Heart left ventricle (tissue), 16 donors: ENCODE measurements around the gene ZNF627. TPM values are rescaled to one million over a fixed set of nuclear protein-coding genes. Genes with fewer than 3 reads are reported as not detected.
"Not testable (repeated sequence)": the region's sequence is repeated elsewhere in the genome, so short reads cannot be mapped to it uniquely, and the experiment has no call there.

Experiments used
- ATAC-seq, 4 donors: fragments of 200-7000 bp; cut with Tn5 transposase; one replicate each; pipeline ENCODE4 v1.9.1; 2020 to 2022; ENCODE audit warnings: moderate library complexity in 4 of 4, mild to moderate bottlenecking in 3 of 4, moderate number of reproducible peaks in 1 of 4
- DNase-seq, 5 donors: peaks; one replicate each; pipeline ENCODE4 v3.0.0-alpha.2; 2020
- H3K27ac ChIP-seq, 12 donors: fragments of 200-600 bp; sonication (generic) in 4 of 12; one replicate each; pipeline versions ENCODE4 v1.5.0 to v1.8.0; 2016 to 2022; ENCODE audit warnings: mild to moderate bottlenecking in 2 of 12
- H3K27me3 ChIP-seq, 9 donors: fragments of 200-600 bp; sonication (generic) in 2 of 9; one replicate each; pipeline versions ENCODE4 v1.5.1 to v1.8.0; 2016 to 2022; ENCODE audit warnings: mild to moderate bottlenecking in 3 of 9
- H3K36me3 ChIP-seq, 9 donors: fragments of 200-600 bp; sonication (generic) in 2 of 9; one replicate each; pipeline versions ENCODE4 v1.5.0 to v1.8.0; 2018 to 2022; ENCODE audit warnings: mild to moderate bottlenecking in 2 of 9
- H3K4me1 ChIP-seq, 12 donors: fragments of 200-600 bp; sonication (generic) in 4 of 12; one replicate each; pipeline versions ENCODE4 v1.5.0 to v1.8.0; 2016 to 2022; ENCODE audit warnings: mild to moderate bottlenecking in 3 of 12
- H3K4me3 ChIP-seq, 12 donors: fragments of 200-600 bp; sonication (generic) in 4 of 12; one replicate each; pipeline versions ENCODE4 v1.5.0 to v1.8.0; 2017 to 2022; ENCODE audit warnings: mild to moderate bottlenecking in 9 of 12, moderate library complexity in 4 of 12
- H3K9me3 ChIP-seq, 12 donors: fragments of 200-600 bp; sonication (generic) in 4 of 12; one replicate each; pipeline versions ENCODE4 v1.5.0 to v1.8.0; 2016 to 2022; ENCODE audit warnings: mild to moderate bottlenecking in 1 of 12
- POLR2A ChIP-seq, 2 donors: fragments of 450-650 bp; IDR thresholded peaks; one replicate each; pipeline ENCODE4 v1.6.1; 2017; ENCODE audit warnings: antibody characterized with exemption in 2 of 2, mild to moderate bottlenecking in 2 of 2, moderate library complexity in 2 of 2
- WGBS, 4 donors: extraction: QIAGEN DNeasy Blood & Tissue Kit in 2 of 4; methylation state at CpG; one replicate each; pipeline versions ENCODE4 v1.1.5 to v1.1.7; 2013 to 2018; 5-methylcytosine and 5-hydroxymethylcytosine counted together
- intact Hi-C, 10 donors: fragments of 100-400 bp; cut with DNase I; formaldehyde crosslinking; loops; one replicate each; pipeline versions ENCODE4 v1.11.1 to v1.14.2; 2022
- polyA plus RNA-seq, 2 donors: library from polyadenylated mRNA; stranded (reverse); fragments of 200-250 nt; gene quantifications; one replicate each; pipeline ENCODE4 v1.2.3, GENCODE V29; 2013
- total RNA-seq, 9 donors: library from RNA; depleted of rRNA in 2 of 9; stranded (reverse); fragments of >200 nt in 2 of 9; fragmentation: NEBNext Ultra II Directional in 3 of 9; extraction: Animal tissue kit (Norgen Biotek cat#: 25700) in 3 of 9; gene quantifications; one replicate each; pipeline versions ENCODE4 v1.1.0 to v1.2.4, GENCODE V29; 2016 to 2023
- TF ChIP-seq, protein P1 (sequence below), 12 donors: fragments of 200-600 bp; sonication (generic) in 4 of 12; IDR thresholded peaks; one replicate each; pipeline versions ENCODE4 v1.5.0 to v1.8.0; 2018 to 2022; ENCODE audit warnings: antibody characterized with exemption in 12 of 12, mild to moderate bottlenecking in 5 of 12
- donor health status: ischemic (EF 13 %, LVEDD 7.1; RV severe dilation, severe dysfunction).
- donor health status: healthy with polysubstance abuse.
- donor health status: DM: no; HTN: yes; CAD: no.
- donor health status: DM: no; HTN: no; CAD: no.
- donor health status: ischemic (EF 25% LVEDD 6.9; RV normal size, moderate dysfunction).
- donor health status: ischemic (EF 25% LVEDD 5.7; RV mildly dilated, moderate dysfunction).
- donor health status: healthy.
- donor health status: DM: yes; HTN: yes; CAD: no.
- donor health status: ischemic (EF 35%, LVEDD 5.7; RV mildly dilated, moderate dysfunction).
- donor health status: nonischemic (EF 11% LVEDD 7.7; RV severe dilation, severe dysfunction).
- donor health status: DM: yes; HTN: yes; CAD: no.
- donor health status: PGD.
- donor health status: ischemic (EF 29% LVEDD 5.4; RV normal size, mild dysfunction).
- donor health status: nonischemic (EF 23%, LVEDD 6.1; RV moderate dilation, normal function).

The ZNF627 gene
- total and polyA plus RNA-seq, 11 donors: 2.5 to 9.2 (median 5.5) TPM

DNA sequence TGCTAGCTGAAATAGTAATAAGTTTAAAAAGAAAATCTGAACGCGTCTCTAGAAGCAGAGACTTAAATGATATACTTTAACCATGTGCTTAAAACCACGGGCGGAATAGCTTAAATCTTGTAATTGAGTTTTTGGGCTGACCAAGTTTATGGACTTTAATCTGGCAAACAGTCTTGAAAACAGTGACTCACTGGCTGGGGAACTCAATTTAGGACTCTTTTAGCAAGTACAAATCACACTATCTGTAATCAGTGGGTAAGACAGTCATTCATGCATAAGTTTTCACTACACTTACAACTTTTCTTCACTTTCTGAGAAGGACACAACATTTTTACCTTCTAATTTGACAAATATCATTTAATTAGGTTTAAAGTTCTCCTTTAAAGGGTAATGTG lies 26.8 kb downstream of the ZNF627 start:
- ATAC-seq (peak in 1 of 4 donors; percentile 67), DNase-seq (no peak)
- intact Hi-C loops: no loop called here
- Histone ChIP-seq H3K27ac (peak overlapping the region in 3 of 12 donors; percentile 20 to 38 (median 35)), H3K4me1 (peaks cover 0 to 17% (median 7%) of the 10 kb centered on the region in 12 donors), H3K27me3 (peaks cover 0 to 12% (median 0%) of the 10 kb centered on the region in 9 donors), H3K36me3 (peaks cover 0 to 26% (median 20%) of the 10 kb centered on the region in 9 donors), H3K9me3 (no peaks in the 10 kb centered on the region), H3K4me3 (peak overlapping the region in 9 of 12 donors; percentile 8 to 54 (median 45))
- no peak for TF ChIP-seq POLR2A (IDR thresholded peaks at IDR 0.05)
- TF ChIP-seq, protein P1, sequence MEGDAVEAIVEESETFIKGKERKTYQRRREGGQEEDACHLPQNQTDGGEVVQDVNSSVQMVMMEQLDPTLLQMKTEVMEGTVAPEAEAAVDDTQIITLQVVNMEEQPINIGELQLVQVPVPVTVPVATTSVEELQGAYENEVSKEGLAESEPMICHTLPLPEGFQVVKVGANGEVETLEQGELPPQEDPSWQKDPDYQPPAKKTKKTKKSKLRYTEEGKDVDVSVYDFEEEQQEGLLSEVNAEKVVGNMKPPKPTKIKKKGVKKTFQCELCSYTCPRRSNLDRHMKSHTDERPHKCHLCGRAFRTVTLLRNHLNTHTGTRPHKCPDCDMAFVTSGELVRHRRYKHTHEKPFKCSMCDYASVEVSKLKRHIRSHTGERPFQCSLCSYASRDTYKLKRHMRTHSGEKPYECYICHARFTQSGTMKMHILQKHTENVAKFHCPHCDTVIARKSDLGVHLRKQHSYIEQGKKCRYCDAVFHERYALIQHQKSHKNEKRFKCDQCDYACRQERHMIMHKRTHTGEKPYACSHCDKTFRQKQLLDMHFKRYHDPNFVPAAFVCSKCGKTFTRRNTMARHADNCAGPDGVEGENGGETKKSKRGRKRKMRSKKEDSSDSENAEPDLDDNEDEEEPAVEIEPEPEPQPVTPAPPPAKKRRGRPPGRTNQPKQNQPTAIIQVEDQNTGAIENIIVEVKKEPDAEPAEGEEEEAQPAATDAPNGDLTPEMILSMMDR (IDR thresholded peaks at IDR 0.05): no peak
- 59 to 71% (median 67%) methylated on average over 4 of the region's 4 CpGs for WGBS, 4 donors

DNA sequence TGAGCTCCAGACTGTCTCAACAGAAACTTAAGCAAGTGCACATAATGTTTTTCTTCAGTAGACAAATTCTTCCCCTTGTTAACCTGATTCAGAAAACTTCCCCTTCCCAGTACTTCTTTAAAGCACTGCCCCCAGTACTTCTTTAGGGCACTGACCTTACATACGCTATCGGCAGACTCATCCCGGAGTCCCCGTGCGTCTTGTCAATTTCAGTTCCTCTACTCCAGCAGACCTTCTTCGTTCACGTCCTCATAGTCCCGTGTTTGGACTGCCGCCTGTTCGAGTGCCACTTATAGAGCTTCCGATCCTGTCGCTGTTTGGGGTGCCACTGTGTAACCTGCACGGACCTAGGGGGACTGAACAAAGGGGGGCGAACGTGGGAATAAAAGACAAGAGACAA lies 29.0 kb downstream of the ZNF627 start:
- 73 to 82% (median 79%) methylated on average over 15 of the region's 15 CpGs for WGBS, 4 donors
- Histone ChIP-seq H3K27me3 (peaks cover 0 to 12% (median 0%) of the 10 kb centered on the region in 9 donors), H3K27ac (no peak overlapping the region), H3K36me3 (peaks cover 0 to 4% (median 0%) of the 10 kb centered on the region in 9 donors), H3K4me3 (no peak overlapping the region), H3K9me3 (no peaks in the 10 kb centered on the region), H3K4me1 (peaks cover 0 to 17% (median 7%) of the 10 kb centered on the region in 12 donors)
- ATAC-seq (no peak), DNase-seq (no peak)
- intact Hi-C loops: no loop called here
- TF ChIP-seq, protein P1 (IDR thresholded peaks at IDR 0.05): no peak
- TF ChIP-seq POLR2A (IDR thresholded peaks at IDR 0.05): no peak

DNA sequence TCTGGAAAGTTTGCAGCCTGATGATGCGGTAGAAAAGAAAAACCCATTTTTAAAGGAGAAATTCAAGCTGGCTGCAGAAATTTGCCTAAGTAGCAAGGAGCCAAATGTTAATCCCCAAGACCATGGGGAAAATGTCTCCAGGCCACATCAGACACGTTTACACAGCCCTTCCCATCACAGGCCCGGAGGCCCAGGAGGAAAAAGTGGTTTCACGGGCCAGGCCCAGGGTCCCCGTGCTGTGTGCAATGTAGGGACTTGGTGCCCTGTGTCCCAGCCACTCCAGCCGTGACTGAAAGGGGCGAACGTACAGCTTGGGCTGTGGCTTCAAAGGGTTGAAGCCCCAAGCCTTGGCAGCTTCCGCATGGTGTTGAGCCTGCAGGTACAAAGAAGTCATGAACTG lies 35.9 kb downstream of the ZNF627 start:
- H3K36me3 ChIP-seq: no peaks in the 10 kb centered on the region
- 82 to 89% (median 84%) methylated on average over 9 of the region's 9 CpGs for WGBS, 4 donors
- TF ChIP-seq, protein P1 (IDR thresholded peaks at IDR 0.05): no peak
- no peak for TF ChIP-seq POLR2A (IDR thresholded peaks at IDR 0.05)
- intact Hi-C loops: no loop called here
- H3K4me1 ChIP-seq: no peaks in the 10 kb centered on the region
- H3K9me3 ChIP-seq: peaks cover 0 to 4% (median 0%) of the 10 kb centered on the region in 12 donors
- no peak for ATAC-seq
- H3K27ac ChIP-seq: no peak overlapping the region
- H3K4me3 ChIP-seq: no peak overlapping the region
- no peak for DNase-seq
- H3K27me3 ChIP-seq: no peaks in the 10 kb centered on the region

DNA sequence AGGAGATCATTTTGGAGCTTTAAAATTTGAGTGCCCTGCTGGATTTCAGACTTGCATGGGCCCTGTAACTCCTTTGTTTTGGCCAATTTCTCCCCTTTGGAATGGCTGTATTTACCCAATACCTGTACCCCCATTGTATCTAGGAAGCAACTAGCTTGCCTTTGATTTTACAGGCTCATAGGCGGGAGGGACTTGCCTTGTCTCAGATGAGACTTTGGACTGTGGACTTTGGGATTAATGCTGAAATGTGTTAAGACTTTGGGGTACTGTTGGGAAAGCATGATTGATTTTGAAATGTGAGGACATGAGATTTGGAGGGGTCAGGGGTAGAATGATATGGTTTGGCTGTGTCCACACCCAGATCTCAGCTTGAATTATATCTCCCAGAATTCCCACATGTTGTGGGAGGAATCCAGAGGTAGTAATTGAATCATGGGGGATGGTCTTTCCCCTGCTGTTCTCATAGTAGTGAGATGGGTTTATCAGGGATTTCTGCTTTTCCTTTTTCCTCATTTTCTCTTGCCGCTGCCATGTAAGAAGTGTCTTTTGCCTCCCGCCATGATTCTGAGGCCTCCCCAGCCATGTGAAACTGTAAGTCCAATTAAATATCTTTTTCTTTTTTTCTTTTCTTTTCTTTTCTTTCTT lies 36.9 kb downstream of the ZNF627 start:
- H3K27me3 ChIP-seq, intact Hi-C loops, H3K36me3 ChIP-seq, ATAC-seq, H3K9me3 ChIP-seq, H3K4me3 ChIP-seq, DNase-seq, H3K27ac ChIP-seq, H3K4me1 ChIP-seq: not testable (repeated sequence)
- 89 to 95% (median 95%) methylated on average over 3 of the region's 3 CpGs for WGBS, 4 donors

DNA sequence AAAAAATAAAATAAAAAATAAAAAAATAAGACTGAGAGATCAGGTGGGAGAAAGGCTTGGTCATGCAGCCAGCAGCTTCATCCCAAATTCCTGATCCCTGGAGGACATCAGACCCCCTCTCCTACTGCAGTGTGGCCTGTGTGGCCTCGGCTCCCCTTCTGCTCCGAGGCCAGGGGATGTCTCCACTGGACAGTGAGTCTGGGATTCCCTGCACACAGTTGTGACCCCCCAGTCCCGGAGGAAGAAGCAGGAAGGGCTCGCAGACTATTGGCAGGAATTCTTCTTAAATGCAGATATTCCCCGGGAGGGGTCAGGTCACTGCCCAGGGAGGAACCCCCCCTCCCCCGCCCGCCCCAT lies 41.9 kb downstream of the ZNF627 start:
- Histone ChIP-seq H3K4me1 (peaks cover 0 to 12% (median 3%) of the 10 kb centered on the region in 12 donors), H3K36me3 (no peaks in the 10 kb centered on the region), H3K27me3 (no peaks in the 10 kb centered on the region), H3K9me3 (no peaks in the 10 kb centered on the region), H3K4me3 (peak overlapping the region in 11 of 12 donors; percentile 48 to 77 (median 70)), H3K27ac (no peak overlapping the region)
- DNase-seq (no peak), ATAC-seq (peak in 3 of 4 donors; percentile 20 to 42 (median 24))
- intact Hi-C loops: no loop called here
- TF ChIP-seq, protein P1 (IDR thresholded peaks at IDR 0.05): no peak
- no peak for TF ChIP-seq POLR2A (IDR thresholded peaks at IDR 0.05)
- 0 to 5% (median 1%) methylated on average over 4 to 7 of the region's 7 CpGs for WGBS, 4 donors
